Peyer's patch (tissue), 4 donors: Measurements from ENCODE around the gene RGS3.

ENCODE experiments used
- POLR2A ChIP-seq, 2 donors: fragments of 450-650 bp; IDR thresholded peaks; one replicate each; pipeline ENCODE4 v1.5.1; 2017; ENCODE audit warnings: antibody characterized with exemption in 2 of 2, mild to moderate bottlenecking in 2 of 2, moderate library complexity in 2 of 2
- TF ChIP-seq, protein P1 (sequence below), 6 experiments: fragments of 450-650 bp in 4 of 6; fragments of 200-600 bp in 2 of 6; sonication (generic) in 1 of 6; IDR thresholded peaks; one replicate each; pipeline ENCODE4 v1.5.1; 2017 to 2019; ENCODE audit warnings: antibody characterized with exemption in 6 of 6, mild to moderate bottlenecking in 3 of 6, moderate library complexity in 1 of 6

DNA sequence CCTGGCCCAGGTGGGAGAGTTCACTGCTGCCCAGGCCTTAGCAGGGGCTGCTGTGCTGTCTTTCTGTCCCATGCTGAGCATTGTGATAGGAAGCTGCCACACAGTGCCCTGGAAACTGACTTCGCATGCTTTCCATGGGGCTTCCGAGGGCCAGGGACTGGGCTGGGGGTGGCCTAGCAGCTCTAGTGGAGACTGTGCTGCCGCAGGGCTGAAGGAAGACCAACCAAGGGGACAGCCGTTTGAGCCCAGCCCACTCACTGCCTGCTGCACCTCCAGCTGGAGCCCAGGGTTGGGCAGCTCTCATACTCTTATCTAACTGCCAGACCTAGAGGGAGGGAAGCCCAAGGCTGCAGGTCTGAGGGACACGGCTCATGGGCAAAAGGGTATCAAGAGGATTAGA lies 79.2 kb downstream of the RGS3 start:
- TF ChIP-seq, protein P1, sequence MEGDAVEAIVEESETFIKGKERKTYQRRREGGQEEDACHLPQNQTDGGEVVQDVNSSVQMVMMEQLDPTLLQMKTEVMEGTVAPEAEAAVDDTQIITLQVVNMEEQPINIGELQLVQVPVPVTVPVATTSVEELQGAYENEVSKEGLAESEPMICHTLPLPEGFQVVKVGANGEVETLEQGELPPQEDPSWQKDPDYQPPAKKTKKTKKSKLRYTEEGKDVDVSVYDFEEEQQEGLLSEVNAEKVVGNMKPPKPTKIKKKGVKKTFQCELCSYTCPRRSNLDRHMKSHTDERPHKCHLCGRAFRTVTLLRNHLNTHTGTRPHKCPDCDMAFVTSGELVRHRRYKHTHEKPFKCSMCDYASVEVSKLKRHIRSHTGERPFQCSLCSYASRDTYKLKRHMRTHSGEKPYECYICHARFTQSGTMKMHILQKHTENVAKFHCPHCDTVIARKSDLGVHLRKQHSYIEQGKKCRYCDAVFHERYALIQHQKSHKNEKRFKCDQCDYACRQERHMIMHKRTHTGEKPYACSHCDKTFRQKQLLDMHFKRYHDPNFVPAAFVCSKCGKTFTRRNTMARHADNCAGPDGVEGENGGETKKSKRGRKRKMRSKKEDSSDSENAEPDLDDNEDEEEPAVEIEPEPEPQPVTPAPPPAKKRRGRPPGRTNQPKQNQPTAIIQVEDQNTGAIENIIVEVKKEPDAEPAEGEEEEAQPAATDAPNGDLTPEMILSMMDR (IDR thresholded peaks at IDR 0.05): no peak
- no peak for TF ChIP-seq POLR2A (IDR thresholded peaks at IDR 0.05)
